Epithelial cell of esophagus (primary cell): ENCODE results near the gene TBX1.
A peak's percentile ranks its signal among the peaks of the same experiment; 100 is the strongest.

Experiments
- DNase-seq: peaks from one replicate; pipeline ENCODE4 v3.0.0; 2010; ENCODE audit warnings: low read depth
- H3K4me3 ChIP-seq: 2 replicates; pipeline ENCODE4 v1.5.1; 2011; ENCODE audit warnings: mild to moderate bottlenecking, low read length, control low read depth
- TF ChIP-seq, protein P1 (sequence below): IDR thresholded peaks from 2 replicates; pipeline ENCODE4 v1.5.1; 2011; ENCODE audit warnings: low read depth, mild to moderate bottlenecking, low read length, control low read depth, inconsistent platforms; ENCODE audit not compliant: insufficient read depth; ENCODE audit errors: missing control alignments

The TBX1 gene

DNA sequence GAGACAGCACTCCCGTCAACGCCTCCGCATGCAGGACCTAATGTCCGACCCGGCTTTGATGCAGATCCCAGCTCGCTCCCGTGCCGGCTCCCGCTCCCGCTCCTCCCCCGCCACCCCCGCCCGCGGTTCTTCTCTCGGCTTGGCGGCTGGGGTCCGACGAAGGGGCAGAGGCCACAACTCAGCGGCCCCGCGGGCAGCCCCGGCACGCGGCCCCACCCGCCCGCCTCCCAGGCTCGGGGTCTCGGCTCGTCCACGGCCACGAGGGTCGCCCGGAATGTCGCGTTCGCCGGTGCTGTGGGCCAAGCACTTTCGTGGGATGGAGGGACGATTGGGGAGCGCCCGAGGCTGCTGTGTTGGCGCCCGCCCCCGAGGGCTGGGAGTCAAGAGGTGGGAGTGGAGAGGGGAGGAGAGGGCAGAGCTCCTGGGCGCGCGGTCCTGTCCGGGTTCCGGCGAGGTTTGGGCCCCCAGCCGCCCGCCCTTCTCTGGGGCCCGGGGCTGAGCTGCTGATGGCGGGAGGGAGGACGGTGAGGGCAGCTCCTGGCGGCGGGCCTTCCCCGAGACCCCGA, 5.3 kb upstream of the TBX1 start:
- TF ChIP-seq, protein P1, sequence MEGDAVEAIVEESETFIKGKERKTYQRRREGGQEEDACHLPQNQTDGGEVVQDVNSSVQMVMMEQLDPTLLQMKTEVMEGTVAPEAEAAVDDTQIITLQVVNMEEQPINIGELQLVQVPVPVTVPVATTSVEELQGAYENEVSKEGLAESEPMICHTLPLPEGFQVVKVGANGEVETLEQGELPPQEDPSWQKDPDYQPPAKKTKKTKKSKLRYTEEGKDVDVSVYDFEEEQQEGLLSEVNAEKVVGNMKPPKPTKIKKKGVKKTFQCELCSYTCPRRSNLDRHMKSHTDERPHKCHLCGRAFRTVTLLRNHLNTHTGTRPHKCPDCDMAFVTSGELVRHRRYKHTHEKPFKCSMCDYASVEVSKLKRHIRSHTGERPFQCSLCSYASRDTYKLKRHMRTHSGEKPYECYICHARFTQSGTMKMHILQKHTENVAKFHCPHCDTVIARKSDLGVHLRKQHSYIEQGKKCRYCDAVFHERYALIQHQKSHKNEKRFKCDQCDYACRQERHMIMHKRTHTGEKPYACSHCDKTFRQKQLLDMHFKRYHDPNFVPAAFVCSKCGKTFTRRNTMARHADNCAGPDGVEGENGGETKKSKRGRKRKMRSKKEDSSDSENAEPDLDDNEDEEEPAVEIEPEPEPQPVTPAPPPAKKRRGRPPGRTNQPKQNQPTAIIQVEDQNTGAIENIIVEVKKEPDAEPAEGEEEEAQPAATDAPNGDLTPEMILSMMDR, result no peak
- H3K4me3 ChIP-seq, result no peak overlapping the region
- no peak for DNase-seq

DNA sequence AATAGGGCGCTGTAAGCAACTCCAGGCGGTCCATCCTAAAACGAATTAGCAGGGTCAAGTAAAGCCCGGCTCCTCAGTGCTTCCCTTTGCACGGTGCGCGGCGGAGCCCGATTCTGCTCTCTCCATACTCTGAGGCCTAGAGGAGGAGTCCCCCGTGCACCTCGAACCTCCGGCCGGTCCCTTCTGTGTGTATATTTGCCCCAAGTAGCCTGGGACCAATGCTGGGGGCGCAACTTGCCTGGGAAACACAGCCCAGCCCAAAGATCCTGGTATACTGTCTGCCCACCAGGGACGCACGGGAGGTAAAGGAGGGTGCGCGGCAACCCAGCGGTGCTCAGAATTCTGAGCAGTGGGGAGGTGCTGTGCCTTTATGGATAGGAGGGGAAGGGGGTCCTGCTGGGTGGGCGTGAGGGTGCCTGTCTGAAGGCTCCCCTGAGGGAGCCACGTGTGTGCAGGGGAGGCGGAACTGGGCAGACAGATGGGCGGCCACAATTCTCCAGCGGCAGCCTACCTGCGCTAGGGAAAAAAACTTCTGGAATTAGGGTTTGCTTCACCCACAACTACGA, 4.8 kb upstream of the TBX1 start:
- TF ChIP-seq, protein P1, result no peak
- DNase-seq, result no peak
- H3K4me3 ChIP-seq, result no peak overlapping the region

DNA sequence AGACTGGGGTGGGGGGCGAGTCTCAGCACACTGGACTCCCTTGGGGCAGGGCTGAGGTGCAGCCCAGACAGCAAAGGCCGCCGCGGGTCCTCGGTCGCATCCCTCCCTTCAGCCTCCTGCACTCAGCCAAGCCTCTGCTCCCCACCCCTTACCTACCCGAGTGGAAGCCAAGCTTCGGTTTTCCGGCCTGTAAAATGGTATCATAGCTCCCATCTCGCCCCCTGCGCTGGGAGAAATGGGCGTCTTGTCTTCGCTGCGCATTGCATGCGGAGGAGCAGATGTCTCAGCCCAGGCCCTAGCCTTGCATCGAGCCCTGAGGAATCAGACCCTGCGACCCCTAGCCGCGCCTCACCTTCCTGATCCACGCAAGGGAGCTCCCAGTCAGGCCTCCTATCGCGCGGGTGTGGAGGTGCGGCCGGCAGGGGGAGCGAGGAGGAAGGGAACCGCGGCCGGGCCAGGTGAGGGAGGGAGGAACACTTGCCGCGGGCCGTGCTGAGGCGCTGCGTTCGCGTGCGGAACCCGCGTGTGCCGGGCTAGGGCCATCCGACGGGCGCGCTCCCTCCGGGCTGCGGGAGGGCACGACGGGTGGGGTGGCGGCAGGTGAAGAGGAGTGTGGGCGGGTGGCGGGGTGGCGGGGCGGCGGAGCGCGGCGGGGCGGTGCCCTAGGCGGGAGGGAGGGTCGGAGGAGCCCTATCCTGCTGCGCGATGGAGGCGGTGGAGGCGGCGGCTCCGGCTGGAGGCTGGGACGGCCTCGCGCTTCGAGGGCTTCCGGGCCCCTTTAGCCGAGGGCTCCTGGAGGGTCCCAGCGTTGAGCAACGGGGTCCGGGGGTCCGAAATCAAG, 4.1 kb upstream of the TBX1 start:
- DNase-seq, result peak; percentile 82
- peak overlapping the region; percentile 4 for H3K4me3 ChIP-seq

DNA sequence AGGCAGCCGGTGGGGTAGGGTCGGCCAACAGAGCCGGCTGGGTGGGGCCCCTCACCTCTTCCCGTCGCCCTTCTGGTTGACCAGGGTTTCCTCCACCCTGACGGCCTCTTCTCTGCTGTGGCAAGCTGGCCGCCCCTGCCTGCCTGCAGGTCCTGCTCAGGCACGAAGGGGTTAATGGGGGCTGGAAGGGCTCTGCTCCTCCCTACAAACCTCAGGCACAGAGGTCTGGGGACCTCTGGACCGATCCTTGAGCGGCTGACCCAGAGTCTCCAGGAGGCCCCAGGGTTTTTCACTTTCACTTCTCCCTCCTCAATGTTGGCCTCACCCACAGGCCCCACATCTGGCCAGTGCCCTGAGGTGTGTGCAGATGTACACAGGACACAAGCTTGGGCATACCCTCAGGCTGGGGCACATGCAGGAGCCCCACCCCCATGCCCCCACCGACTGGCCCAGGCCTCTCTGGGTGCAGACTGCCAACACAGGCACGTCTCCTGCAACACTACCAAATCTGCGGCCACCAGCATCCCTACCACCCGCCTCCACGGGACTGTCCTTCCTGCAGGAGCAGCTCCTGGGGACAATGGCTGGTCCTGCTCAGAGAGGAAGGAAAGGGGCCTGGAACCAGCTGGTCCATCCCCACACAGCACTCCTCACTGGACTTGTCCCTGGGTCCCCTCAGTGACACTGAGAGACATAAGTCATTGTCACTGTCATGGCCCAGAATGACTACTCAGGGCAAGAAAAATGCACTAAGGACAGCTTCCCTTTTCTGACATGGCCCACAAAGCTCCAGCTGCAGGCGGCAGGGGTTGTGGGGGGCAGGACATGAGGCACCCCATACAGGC, 3.2 kb upstream of the TBX1 start:
- TF ChIP-seq, protein P1, result no peak
- peak overlapping the region; percentile 4 for H3K4me3 ChIP-seq
- DNase-seq, result no peak

More for the DNA sequence above, 4.1 kb upstream of the TBX1 start:
- TF ChIP-seq, protein P1, result peak; percentile 63

DNA sequence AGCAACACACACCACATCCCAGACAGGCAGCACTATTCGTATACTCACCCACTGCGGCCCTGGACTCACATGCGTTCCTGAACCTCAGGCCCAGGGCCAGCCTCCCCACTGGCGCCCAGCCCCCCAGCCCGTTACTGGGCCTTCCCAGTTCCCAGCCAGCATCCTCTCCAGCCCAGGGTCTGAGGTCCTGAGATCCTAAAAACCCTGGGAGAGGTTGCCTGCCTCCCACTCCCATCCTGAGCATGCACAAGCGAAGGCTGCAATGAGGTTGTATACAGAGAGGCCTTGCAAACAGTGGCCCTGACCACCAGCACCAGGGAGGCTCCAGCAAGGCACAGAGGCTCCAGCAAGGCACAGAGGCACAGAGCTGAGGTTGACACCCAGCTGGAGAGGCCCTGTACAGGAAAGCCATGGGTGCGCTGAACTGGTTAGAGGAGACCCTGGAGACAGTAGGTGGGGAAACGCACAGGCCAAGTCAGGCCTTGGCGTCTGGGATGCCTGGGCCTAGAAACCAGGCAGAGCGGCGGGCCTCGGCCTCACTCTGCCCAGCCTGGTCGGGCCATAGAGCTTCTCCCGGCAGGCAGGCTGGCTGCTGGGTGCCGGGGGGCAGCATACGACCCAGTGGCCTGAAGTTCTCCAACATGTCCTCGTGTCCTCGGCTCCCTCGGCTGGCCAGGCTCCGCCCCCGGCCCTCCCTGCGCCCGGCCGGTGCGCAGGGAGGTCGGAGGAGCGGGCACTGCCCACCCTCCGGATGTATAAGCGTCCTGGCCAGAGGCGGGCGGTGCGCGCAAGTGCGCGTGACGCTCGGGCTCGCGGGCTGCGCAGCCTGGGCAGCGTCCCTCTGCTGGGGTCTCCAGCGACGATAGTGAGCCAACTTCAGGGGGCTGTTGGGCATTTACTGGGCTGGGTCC, 2.3 kb upstream of the TBX1 start:
- DNase-seq, result no peak
- TF ChIP-seq, protein P1, result no peak
- no peak overlapping the region for H3K4me3 ChIP-seq

DNA sequence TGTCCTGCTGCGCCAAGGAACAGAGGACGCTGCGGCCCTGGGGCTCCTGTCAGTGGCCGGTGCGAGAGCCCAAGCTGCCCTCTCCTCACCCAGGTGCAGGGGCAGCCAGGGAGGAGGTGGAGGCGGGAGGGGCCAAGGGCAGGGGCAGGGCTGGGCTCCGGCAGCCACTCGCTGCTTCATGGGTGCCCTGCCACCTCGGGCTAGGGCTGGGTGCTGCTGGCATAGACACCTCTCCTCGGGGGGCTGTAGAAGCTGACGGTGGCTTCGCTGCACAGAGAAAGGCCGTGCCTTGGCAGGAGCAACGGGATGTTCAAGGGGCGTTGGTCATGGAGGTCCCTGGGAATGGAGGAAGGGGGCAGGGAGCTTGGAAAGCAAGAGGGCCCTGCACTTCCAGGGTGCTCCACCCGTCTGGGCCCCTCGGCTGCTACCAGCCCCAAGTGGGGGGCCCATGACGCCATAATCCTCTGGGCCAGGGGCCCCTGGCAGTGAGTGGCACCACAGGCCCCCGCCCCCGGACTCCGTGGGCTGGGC, 1.6 kb upstream of the TBX1 start:
- TF ChIP-seq, protein P1, result no peak
- no peak for DNase-seq
- H3K4me3 ChIP-seq, result no peak overlapping the region
